Fibroblast of lung (primary cell): ENCODE results near the gene JARID2.

Source experiments
- EZH2 ChIP-seq: IDR thresholded peaks from 2 replicates; pipeline ENCODE4 v1.5.1; 2012; ENCODE audit warnings: low read length, control low read depth, mild to moderate bottlenecking; ENCODE audit errors: missing control alignments
- TF ChIP-seq, protein P1 (sequence below), 2 donors: IDR thresholded peaks in 1 of 2; conservative IDR thresholded peaks in 1 of 2; 1 replicate in 1 of 2; 2 replicates in 1 of 2; pipeline ENCODE4 v1.5.1; 2011 to 2012; ENCODE audit warnings: low read length in 2 of 2, control low read depth in 1 of 2, inconsistent platforms in 1 of 2, low read depth in 1 of 2, mild to moderate bottlenecking in 1 of 2

DNA sequence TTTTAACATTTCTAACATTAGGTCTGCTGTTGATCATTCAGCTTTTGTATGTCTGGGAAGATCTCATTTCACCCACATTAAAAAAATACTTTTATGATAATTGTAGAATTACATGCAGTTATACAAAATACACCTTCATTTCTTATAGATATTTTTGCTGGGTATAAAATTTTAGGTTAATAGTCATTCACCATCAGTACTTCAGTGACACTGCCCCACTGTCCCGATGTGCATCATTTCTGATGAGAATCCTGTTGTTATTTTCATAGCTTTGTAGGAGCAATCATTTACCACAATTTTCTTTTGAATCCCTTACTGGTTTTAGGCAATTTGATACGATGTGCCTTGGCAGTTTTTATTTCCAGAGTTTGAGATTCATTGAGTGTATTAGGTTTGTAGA lies 173.6 kb downstream of the JARID2 start:
- TF ChIP-seq, protein P1, sequence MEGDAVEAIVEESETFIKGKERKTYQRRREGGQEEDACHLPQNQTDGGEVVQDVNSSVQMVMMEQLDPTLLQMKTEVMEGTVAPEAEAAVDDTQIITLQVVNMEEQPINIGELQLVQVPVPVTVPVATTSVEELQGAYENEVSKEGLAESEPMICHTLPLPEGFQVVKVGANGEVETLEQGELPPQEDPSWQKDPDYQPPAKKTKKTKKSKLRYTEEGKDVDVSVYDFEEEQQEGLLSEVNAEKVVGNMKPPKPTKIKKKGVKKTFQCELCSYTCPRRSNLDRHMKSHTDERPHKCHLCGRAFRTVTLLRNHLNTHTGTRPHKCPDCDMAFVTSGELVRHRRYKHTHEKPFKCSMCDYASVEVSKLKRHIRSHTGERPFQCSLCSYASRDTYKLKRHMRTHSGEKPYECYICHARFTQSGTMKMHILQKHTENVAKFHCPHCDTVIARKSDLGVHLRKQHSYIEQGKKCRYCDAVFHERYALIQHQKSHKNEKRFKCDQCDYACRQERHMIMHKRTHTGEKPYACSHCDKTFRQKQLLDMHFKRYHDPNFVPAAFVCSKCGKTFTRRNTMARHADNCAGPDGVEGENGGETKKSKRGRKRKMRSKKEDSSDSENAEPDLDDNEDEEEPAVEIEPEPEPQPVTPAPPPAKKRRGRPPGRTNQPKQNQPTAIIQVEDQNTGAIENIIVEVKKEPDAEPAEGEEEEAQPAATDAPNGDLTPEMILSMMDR (conservative IDR thresholded peaks at IDR 0.05 in 1 of 2, IDR thresholded peaks at IDR 0.05 in 1 of 2; ENCODE audit: low read depth in 1 of 2, low read length in 2 of 2), result no peak
- no peak for TF ChIP-seq EZH2
